ENCODE data around the gene FDXACB1.

- no peak for TF ChIP-seq CTCF (IDR thresholded peaks at IDR 0.05)
- no peak for TF ChIP-seq POLR2A (IDR thresholded peaks at IDR 0.05)
These were observed 27.7 kb upstream of the FDXACB1 start for GRCh38 chr11:111906680-111907079.

All from suprapubic skin (tissue), 3 donors.